ENCODE results near the gene GATC.

DNA sequence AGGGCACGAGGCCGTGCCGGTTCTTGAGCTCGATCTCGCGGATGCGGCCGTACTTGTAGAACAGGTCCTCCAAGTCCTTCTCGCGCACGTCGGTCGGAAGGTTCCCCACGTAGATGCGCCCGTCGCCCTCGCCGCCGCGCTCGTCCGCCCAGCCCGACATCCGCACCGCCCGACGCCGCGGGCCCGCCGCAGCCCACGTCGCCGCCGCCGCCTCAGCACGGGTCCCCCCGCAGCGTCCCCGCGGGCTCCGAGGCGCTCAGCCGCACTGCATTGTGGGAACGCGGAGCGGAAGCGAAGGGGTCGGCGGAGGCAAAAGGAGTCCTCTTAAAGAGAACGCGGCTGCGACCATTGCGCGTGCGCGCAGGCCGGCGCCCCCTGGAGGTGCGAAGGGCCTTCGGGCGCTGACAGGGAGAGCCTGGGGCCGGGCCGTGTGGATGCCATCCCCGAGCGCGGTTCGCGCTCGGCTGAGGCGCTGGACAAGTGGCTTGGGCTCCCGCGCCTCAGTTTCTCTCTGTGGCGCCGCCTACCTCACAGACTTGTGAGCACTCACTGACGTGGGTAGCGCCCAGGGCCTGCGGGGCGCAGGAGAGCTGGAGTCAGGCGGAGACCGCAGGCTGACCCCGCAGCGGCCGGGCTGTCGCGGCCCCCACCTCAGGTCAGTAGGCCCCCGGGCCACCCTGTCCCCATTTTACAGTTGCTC lies 23.4 kb downstream of the GATC start, which contains the start of gene SRSF9:
- TF ChIP-seq, protein P1, sequence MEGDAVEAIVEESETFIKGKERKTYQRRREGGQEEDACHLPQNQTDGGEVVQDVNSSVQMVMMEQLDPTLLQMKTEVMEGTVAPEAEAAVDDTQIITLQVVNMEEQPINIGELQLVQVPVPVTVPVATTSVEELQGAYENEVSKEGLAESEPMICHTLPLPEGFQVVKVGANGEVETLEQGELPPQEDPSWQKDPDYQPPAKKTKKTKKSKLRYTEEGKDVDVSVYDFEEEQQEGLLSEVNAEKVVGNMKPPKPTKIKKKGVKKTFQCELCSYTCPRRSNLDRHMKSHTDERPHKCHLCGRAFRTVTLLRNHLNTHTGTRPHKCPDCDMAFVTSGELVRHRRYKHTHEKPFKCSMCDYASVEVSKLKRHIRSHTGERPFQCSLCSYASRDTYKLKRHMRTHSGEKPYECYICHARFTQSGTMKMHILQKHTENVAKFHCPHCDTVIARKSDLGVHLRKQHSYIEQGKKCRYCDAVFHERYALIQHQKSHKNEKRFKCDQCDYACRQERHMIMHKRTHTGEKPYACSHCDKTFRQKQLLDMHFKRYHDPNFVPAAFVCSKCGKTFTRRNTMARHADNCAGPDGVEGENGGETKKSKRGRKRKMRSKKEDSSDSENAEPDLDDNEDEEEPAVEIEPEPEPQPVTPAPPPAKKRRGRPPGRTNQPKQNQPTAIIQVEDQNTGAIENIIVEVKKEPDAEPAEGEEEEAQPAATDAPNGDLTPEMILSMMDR (conservative IDR thresholded peaks at IDR 0.05; ENCODE audit: low read length), result peak; percentile 84
- no peak for TF ChIP-seq EZH2phosphoT487 (IDR thresholded peaks at IDR 0.05; ENCODE audit: borderline replicate concordance, low read depth, low read length)

Data from OCI-LY7 (cell line).